GM12801 (cell line): ENCODE measurements around the gene NEDD9.

Experiments
- TF ChIP-seq, protein P1 (sequence below): IDR thresholded peaks from one replicate; pipeline ENCODE4 v1.5.1; 2011; ENCODE audit warnings: control low read depth; ENCODE audit not compliant: insufficient read length; ENCODE audit errors: extremely low read depth

The NEDD9 gene

DNA sequence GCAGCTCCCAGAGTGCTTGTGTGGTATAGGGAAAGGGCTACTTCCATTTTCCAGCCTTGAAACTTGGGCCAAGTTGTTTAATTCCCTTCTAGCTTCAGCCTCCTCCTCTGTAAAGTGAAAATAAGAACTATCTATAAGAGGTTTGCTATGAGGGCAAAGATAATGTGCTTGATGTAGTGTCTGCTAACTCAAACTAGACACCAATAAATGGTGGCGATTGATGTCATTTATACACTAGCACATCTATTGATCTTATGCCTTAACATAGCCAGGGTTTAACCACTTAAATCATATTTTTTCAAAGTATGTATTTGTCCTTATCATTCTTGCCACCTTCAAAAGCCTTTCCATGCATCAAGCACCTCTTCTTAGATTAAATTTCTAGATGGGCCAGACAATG, 55.2 kb downstream of the NEDD9 start:
- TF ChIP-seq, protein P1, sequence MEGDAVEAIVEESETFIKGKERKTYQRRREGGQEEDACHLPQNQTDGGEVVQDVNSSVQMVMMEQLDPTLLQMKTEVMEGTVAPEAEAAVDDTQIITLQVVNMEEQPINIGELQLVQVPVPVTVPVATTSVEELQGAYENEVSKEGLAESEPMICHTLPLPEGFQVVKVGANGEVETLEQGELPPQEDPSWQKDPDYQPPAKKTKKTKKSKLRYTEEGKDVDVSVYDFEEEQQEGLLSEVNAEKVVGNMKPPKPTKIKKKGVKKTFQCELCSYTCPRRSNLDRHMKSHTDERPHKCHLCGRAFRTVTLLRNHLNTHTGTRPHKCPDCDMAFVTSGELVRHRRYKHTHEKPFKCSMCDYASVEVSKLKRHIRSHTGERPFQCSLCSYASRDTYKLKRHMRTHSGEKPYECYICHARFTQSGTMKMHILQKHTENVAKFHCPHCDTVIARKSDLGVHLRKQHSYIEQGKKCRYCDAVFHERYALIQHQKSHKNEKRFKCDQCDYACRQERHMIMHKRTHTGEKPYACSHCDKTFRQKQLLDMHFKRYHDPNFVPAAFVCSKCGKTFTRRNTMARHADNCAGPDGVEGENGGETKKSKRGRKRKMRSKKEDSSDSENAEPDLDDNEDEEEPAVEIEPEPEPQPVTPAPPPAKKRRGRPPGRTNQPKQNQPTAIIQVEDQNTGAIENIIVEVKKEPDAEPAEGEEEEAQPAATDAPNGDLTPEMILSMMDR, result no peak

DNA sequence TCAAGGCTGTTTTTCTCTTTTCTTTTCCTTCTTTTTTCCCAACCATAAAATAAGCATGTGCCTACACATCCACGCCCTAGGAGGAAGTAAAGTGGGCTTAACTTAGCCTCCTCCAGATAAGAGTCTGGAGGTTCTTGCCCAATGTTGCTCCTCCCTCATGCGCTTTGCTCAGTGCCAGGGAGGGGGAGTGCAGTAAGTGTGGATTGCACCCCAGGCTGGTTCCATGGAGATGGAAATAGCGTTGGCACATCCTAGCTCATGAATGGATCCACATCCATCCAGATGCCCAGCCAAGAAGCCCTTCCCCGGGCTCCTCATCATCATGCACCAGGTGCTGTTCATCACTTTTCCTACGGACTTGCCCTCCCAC, 58.2 kb downstream of the NEDD9 start:
- TF ChIP-seq, protein P1, result no peak

DNA sequence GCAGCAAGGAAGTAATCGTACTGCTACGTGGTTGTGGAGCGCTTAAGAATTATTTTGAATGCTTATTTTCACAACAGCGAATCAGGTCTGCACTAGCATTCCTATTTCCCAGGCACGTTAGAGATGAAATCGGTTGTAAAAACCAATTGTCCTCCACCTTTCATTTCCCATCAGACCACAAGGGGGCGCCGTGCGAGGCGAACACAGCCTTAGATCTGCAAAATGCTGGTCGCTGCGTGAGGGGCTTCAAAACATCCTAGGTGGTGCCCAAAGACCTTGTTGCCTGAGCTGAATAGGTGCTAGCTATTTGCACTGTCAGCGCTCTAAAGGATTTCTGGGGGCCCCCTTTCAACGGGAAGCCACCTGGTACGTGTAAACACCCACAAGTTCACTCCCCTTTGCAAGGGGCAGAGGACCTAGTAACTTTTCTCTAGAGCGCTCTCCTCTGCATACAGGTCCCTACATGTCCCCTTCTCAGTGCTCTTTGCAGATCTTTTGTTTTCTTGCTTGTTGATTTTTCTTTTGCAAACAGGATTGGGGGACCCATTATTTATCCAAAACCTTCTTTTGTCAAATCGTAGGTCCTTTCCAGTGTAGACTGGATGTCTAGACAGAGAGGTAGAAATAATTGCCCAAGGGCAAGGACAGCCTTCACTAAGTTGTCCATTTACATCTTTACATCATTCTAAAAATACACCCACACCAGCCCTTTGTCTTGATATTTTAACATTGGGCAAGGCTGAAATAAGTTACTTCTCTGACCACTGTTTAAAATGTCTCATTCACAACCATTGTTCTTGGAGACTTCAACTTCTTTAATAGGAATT, 59.8 kb downstream of the NEDD9 start:
- TF ChIP-seq, protein P1, result no peak

DNA sequence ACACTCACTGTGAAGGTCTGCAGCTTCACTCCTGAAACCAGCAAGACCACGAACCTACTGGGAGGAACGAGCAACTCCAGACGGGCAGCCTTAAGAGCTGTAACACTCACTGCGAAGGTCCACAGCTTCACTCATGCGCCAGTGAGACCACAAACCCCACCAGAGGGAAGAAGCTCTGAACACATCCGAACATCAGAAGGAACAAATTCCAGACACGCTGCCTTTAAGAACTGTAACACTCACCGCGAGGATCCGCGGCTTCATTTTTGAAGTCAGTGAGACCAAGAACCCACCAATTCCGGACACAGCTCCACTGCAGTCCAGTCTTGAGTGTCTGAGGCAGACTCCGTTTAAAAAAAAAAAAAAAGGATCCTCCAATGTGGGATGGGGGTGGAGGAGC, 60.5 kb downstream of the NEDD9 start:
- TF ChIP-seq, protein P1, result no peak

DNA sequence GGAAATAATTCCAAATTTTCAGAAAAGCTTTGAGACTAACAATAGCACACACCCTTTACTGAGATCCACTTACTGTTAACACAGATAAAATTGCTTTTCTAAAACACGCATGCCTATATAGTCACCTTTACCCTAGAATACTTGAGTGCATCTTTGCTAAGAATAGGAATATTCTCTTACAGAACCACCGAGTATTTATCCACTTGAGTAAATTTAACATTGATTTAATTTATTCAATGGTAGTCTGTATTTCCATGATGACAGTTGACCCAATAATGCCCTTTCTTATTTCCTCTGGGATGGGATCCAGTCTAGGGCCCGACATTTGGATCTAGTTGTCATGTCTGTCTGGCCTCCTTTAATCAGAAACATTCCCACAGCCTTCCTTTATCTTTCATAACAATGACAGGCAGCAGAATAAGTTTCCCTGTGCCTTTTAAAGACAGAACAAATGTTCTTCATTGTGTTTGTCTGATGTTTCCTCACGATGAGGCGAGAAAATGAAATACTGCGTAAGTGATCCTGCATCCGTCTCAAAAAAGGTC, 64.3 kb downstream of the NEDD9 start:
- TF ChIP-seq, protein P1, result no peak

DNA sequence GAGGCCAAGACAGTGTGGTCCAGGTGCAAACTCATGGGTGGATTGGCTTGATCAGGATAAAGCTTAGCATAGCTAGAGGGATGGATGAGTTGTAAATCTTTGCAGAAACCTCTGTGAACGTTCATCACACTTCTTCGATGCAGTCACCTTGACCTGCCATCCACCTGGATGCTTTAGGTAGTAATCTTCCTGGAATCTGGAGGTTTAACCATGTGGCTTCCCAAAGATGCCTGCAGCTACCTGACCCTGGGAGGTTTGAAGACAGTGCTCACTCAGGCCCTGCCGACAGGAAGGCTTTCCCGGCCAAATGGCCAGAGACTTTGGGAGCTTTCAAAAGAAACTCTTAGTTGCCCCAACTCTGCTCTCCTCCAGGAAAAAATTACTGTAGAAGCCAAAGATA, 65.5 kb downstream of the NEDD9 start:
- TF ChIP-seq, protein P1, result no peak

DNA sequence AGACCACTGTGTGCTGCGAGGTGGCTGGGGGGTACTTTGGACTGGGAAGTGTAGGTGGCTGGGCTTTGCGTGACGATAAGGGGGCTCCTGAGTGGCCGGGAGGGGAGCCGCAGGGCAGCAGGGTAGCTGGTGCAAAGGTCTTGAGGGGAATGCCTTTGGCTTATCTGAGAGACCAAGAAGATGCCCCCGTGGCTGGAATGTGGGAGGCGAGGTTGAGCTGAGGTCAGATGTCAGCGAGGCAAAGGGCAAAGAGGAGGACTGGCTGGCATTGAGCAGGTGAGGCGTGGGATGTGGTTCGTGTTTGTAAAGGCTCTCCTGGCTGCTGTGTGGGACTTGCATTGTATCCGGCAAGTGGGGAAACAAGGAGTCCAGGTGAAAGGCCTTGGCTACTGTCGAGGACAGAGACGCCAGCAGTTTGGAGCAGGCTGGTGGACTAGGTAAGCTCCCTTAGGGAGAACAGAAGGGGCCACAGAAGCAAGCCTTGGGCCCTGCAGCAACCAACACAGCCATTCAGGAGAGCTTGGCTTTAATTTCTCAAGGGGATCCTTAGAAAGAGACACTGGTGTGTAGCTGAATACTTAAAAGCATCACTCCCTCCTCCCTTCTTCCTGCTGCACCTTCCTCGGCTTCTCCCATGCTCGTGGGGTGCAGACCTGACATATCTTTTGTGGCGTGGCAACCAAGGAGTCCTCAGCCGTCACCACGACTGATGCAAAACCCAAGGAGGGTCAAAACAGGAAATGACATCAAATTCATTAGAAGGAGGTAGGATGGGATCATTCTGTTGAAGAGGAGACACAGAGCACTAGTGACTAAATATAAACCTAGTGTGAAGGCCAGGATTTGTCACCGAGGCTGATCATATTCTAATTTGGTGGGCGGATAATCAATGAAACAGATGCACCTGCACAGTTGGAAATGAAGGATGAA, 67.5 kb downstream of the NEDD9 start:
- TF ChIP-seq, protein P1, result no peak
